HG02870 (cell line): Measurements from ENCODE around the gene FBXO42.

Experiments
- ATAC-seq: cut with Tn5 transposase; IDR thresholded peaks from one replicate; pipeline ENCODE4 v1.9.1; 2021; ENCODE audit warnings: mild to moderate bottlenecking, moderate library complexity; ENCODE audit not compliant: unreplicated experiment

Gene FBXO42

GRCh38 chr1:16351994-16352841 is at the start of gene FBXO42:
Gene FBXO42, minus strand, starts transcription at chr1:16352480. Its CDS starts 37,062 bp downstream, at chr1:16315418.
- ATAC-seq: peak; percentile 82

DNA sequence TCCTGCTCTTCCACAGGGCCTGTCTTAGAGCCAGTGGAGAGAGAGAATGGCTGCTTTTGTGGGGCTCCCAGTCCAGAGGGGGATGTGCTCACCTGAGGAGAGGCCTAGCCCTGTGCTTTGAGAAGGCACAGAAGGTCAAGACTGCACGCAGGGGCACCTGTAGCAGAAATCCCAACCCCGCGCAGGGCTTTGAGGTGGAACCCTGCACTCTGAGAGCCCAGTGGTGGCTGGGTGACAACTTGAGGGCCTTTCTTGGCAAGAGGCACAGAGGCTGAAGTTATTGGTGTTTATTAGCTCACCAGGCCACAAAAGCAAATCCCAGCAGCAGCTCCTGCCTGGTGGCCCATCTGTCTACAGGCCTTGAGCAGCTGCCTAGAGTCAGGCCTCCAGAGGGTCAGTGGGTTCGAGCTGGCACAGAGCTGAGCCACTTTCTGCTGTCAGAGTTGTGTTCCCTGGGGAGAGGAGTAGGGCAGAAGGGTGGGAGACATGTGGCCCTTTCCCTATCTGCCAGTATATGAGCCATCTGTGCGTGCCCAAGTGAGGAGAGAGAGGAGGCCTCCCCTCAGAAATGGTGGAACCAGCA is 46.2 kb upstream of the FBXO42 start:
- ATAC-seq: no peak

DNA sequence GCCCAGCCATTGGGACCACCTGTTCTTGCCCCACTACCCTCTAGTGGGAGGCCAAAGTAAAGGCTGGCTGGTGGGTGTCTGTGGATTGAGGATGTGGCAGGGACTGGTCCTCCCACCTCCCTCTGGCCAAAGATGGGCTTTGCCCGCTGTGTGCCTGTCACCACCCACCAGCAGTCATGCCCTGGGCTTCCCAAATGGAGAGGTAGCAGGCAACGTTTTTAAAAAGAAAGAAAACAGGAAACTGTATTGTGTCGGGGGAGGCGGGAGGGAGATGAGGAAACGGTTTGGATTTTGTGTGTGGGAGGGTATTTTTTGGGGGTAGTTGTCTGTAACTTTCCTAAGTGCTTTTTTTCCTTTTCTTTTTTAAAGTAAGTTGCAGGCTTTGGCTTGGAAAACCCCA is 44.8 kb upstream of the FBXO42 start:
- ATAC-seq: no peak

- ATAC-seq: no peak
These were observed 44.3 kb upstream of the FBXO42 start for GRCh38 chr1:16396591-16396990.

- ATAC-seq: no peak
These were observed 42.7 kb upstream of the FBXO42 start for GRCh38 chr1:16394977-16395376.

GRCh38 chr1:16393570-16394521 is 41.6 kb upstream of the FBXO42 start:
- ATAC-seq: no peak

DNA sequence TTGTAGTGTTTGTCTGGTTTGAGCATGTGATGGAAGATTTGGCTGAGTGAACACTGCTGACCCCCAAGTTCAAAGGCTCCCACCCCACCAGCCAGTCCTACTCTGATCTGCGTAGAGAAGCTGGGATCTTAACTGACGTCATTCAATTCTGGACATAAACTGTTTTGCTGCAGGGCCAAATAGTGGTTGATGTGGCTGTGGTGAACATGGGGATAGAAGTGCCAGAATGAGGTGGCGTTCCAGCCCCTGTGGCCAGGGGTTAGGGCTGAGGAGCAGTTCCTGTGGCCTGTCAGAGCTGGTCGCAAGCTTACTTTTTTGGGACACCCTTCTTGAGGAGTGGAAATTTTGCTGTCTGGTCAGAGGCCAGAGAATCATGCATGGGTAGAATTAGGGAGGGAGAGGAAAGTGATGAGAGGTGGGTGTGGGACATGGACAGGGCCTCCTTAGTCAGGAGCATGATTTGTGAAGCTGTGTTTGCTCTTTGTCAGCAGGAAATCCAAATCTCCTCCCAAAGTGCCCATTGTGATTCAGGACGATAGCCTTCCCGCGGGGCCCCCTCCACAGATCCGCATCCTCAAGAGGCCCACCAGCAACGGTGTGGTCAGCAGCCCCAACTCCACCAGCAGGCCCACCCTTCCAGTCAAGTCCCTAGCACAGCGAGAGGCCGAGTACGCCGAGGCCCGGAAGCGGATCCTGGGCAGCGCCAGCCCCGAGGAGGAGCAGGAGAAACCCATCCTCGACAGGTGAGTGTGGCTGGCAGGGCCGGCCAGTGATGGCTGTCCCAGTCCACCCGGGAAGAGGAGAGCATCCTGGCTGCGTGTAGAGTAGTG is 40.7 kb upstream of the FBXO42 start:
- no peak for ATAC-seq

DNA sequence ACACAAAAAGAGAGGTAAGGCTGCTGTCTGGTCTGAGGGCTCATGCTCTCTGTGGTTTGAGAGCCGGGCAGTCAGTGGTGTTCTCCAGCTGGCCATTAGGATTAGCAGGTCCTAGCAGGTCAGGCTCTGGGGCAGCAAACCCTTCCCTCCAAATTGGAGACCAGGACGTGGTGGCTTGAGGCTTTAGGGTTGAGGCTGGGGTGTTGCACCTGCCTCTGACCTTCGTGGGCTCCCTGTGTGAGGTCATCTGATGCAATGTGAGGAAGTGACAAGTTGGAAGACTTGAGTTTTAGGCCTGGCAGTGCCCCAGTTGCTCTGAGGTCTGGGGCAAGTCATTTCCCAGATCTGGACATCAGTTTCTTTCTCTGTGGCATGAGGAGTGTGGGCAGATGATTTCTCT is 39.1 kb upstream of the FBXO42 start:
- no peak for ATAC-seq

- peak; percentile 41 for ATAC-seq
These were observed 35.2 kb upstream of the FBXO42 start for GRCh38 chr1:16387201-16388188.

GRCh38 chr1:16386454-16387113 is 34.3 kb upstream of the FBXO42 start:
- ATAC-seq: no peak

DNA sequence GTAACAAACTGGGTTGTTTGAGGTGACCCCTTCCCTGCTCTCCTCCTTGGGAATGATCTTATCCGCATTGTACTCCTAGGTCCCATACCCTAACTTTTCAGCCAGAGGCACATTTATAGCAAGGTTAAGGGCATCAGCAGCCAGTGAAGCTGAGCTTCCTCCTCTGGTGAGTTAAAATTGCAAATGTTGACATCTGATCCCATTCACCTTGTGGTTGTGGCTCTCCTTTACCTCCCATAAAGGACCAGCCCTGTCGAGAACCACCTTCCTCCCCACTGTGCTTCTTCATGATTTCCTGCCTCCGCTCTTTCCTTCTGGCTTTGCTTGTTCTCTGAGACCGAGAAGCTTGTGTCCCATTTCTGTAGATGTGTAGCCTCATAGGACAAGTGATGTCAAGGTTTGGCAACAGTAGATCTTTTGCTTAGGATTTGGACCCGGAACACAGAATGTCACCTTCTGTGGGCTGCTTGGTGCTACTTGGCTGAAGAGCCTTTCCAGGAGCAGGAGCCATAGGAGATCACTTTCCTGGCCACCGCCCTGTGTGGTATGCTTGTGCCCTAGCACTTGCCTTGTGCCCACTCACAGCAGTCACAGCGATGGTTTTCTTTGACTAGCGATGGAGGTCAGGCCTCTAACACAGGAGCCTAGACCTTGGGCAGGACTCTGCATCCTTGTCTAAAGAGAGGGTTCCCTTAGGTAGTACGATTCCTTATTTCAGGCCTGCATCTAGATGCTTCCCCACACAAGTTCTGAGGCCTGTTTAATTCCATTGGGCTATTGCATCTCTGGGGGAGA is 33.6 kb upstream of the FBXO42 start:
- no peak for ATAC-seq

DNA sequence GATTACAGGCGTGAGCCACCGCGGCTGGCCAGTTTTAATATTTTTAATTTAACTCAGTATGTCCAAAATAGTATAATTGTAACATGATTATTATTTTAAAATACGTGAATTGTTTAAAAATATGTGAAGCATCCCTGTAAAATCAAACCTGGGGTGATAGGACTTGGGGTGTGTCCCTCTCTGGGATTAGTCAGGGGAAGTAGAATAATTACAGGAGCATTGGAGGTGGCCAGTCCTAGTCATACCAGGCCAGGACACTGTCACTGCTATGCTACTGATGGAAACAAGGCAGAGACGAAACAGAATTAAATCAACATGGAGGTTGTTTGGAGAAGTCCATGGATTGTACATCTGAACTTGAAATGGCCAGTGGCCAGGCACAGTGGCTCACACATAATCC is 31.6 kb upstream of the FBXO42 start:
- no peak for ATAC-seq

DNA sequence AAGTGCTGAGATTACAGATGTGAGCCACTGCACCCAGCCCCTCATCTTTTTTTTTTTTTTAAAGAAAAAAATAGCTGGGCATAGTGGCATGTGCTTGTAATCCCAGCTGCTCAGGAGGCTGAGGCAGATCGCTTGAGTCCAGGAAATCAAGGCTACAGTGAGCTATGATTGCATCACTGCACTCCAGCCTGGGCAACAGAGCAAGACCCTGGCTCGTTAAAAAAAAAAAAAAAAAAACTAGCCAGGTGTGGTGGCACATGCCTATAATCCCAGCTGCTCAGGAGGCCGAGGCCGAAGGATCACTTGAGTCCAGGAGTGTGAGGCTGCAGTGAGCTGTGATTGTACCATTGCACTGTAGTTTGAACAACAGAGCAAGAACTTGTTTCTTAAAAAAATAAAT is 28.6 kb upstream of the FBXO42 start:
- no peak for ATAC-seq

DNA sequence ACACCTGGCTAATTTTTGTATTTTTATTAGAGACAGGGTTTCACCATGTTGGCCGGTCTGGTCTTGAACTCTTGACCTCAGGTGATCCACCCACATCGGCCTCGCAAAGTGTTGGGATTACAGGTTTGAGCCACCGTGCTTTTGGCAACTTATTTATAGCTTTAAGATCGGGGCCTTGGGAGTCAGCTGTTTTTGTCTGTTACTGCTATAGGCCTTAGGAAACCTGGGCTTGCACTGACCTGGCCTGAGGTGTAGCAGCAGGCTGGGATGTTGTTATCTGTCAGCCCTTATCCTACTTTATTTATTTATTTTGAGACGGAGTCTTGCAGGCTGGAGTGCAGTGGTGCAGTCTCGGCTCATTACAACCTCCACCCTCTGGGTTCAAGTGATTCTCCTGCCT is 26.2 kb upstream of the FBXO42 start:
- ATAC-seq: no peak

GRCh38 chr1:16376971-16377370 is 24.7 kb upstream of the FBXO42 start:
- ATAC-seq: no peak

DNA sequence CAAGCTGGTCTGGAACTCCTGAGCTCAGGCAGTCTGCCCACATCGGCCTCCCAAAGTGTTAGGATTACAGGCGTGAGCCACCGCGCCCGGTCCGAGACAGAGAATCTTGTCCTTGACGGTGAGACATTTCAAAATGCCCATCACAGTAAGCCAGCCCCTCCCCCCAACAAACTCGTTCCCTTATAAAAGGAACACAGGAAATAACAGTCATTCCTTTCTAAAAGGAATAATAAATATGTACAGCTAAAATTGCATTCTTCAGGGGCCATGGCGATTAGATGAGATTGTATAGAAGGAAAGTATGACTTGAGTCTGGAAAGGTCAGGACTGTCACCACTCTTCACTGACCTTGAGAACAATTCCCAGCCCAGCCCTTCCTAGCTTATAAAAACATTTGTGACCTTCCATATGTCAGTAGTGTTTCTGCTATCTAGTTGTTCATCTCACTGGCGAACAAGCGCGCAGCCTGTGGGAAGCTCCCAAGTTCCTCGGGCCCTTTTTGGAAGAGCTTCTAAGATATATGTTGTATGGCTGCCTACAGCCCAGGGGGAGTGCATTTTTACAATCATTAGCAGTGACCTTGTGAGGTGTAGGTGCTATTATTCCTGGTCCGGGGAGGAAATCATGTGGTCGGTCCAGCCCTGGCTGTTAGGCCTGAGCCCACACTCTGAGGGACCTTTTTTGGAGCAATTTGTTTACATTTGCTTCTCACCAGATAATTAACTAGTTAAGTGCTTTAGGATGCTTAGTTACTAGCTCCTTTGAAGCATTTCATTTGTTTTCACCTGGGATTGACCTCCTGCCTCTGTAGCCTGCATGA is 23.5 kb upstream of the FBXO42 start:
- no peak for ATAC-seq

GRCh38 chr1:16374266-16374665 is 22.0 kb upstream of the FBXO42 start:
- no peak for ATAC-seq
